NCI-H1436 treated with DMSO at 0.1 percent for 48 hours (cell line): ENCODE measurements around the gene SLC50A1.

Source experiments
- DNase-seq: peaks from one replicate; lab custom pipeline; 2025; lab: John Stamatoyannopoulos, UW

Gene SLC50A1

DNA sequence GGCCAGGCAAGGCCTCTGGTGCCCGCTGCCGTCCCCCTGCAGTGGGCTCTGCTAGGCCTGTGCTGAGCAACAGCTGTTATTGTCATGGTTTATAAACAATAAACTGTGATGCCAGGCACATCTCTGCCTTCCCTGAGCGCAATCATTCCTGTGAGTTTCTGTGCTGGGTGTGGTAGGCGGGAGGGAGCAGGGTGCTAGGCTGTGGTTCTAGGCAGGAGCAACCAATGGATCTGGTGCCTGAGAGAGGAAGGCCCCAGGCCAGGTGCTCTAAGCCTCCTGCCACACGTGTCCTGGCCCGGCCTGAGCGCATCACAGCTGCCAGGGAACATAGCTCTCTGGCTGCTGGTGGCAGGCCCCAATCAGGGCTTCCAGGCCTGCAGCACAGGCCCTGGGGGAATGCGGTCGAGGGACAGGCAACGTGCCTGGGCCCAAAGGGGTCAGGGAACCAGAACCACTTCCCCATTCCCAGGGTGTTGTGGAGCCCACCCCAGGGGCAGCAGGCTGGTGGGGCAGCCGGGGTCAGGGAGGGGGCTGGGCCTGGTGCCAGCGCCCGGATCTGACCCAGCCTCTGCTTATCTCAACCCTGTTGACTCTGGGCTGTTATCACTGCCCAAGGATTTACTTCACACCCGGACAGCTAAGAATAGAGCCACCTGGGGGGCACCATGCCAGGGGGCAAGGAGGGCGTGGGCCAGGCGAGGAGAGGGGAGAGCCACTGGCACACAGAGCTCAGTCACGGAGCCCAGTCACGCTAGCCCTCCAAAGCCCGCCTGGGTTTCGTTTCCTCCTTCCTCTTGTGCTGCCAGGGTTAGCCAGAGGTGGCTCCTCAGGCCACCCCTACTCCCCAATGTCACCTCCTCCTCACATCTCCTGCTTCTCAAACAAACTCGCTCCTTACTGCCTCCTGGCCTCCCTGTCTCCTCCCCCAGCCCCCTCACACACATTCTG lies 49.5 kb downstream of the SLC50A1 start:
- DNase-seq: no peak

DNA sequence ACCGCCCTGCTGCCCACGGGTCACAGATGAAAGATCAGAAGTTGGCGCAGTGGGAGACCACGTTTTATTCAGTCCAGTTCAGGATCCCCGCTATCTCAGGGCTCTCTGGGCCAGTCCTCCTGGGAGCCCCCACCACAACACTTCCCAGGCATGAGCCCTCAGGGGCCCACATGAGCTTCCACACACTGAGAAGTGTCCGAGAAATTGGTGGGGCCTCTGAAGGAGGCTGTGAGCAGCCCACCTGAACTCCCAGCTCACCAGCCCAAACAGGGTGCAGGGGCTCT lies 50.1 kb downstream of the SLC50A1 start:
- no peak for DNase-seq

GRCh38 chr1:155186067-155186793 lies 50.6 kb downstream of the SLC50A1 start:
- no peak for DNase-seq

- DNase-seq: no peak
Measured at GRCh38 chr1:155186794-155187455, 51.3 kb downstream of the SLC50A1 start.

DNA sequence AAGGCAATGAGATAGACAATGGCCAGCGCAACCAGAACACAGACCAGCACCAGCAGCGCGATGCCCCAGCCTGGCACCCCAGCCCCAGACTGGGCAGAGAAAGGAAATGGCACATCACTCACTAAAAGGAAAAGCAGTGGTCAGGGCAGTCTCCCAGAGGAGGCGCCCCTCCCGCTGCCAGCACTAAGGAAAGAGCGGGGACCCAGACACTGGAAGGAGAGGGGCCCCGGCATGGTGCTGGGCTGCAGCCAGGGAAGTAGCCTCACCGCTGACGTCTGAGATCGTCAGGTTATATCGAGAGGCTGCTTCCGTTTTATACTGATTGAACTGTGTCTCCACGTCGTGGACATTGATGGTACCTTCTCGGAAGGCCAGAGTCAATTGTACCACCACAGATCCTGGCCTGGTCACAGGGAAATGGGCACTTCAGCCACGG lies 51.8 kb downstream of the SLC50A1 start:
- DNase-seq: no peak

GRCh38 chr1:155188268-155188667 lies 52.6 kb downstream of the SLC50A1 start:
- no peak for DNase-seq
